Measurements from ENCODE around the gene NPAS3.

- TF ChIP-seq POLR2A (IDR thresholded peaks at IDR 0.05) (no peak), CTCF (IDR thresholded peaks at IDR 0.05) (no peak)
Measured at GRCh38 chr14:33650430-33650829, 711.8 kb downstream of the NPAS3 start.
